ENCODE data around the gene USP20.
"Not testable (repeated sequence)": the region's sequence is repeated elsewhere in the genome, so short reads cannot be mapped to it uniquely, and the experiment has no call there.

The USP20 gene
- total RNA-seq: 71.9 to 176 reads per million in 2 experiments

GRCh38 chr9:129835128-129835859, at the start of gene USP20, which contains the start of gene C9orf78:
TSS of gene USP20 (plus strand) at chr9:129835458. CDS start at chr9:129852556, 17,098 bp downstream.
TSS of gene C9orf78 (minus strand) at chr9:129835275. CDS start at chr9:129835221, 54 bp downstream.
- peak; percentile 96 for DNase-seq (ENCODE audit: low read depth)

GRCh38 chr9:129785866-129786265, 49.4 kb upstream of the USP20 start:
- DNase-seq (ENCODE audit: low read depth): no peak

GRCh38 chr9:129786481-129786880, 48.8 kb upstream of the USP20 start:
- DNase-seq (ENCODE audit: low read depth): no peak

GRCh38 chr9:129794549-129794948, 40.7 kb upstream of the USP20 start:
- DNase-seq (ENCODE audit: low read depth): no peak

- not testable (repeated sequence) for DNase-seq (ENCODE audit: low read depth)
Observed at GRCh38 chr9:129796029-129796428, 39.2 kb upstream of the USP20 start.

GRCh38 chr9:129798973-129799372, 36.3 kb upstream of the USP20 start:
- DNase-seq (ENCODE audit: low read depth): no peak

- DNase-seq (ENCODE audit: low read depth): no peak
Observed at GRCh38 chr9:129801504-129801903, 33.8 kb upstream of the USP20 start.

- peak; percentile 90 for DNase-seq (ENCODE audit: low read depth)
Observed at GRCh38 chr9:129802833-129803675, 32.2 kb upstream of the USP20 start, which contains the start of gene TOR1B. TSS of gene TOR1B (plus strand) at chr9:129803184. CDS start at chr9:129803213, 29 bp downstream.

- DNase-seq (ENCODE audit: low read depth): no peak
Observed at GRCh38 chr9:129803676-129804060, 31.6 kb upstream of the USP20 start.

GRCh38 chr9:129806061-129806460, 29.2 kb upstream of the USP20 start:
- no peak for DNase-seq (ENCODE audit: low read depth)

- DNase-seq (ENCODE audit: low read depth): no peak
Observed at GRCh38 chr9:129809346-129809745, 25.9 kb upstream of the USP20 start.

GRCh38 chr9:129810116-129810515, 25.1 kb upstream of the USP20 start:
- no peak for DNase-seq (ENCODE audit: low read depth)

GRCh38 chr9:129810788-129811187, 24.5 kb upstream of the USP20 start:
- no peak for DNase-seq (ENCODE audit: low read depth)

- DNase-seq (ENCODE audit: low read depth): no peak
Observed at GRCh38 chr9:129811967-129812363, 23.3 kb upstream of the USP20 start.

- DNase-seq (ENCODE audit: low read depth): no peak
Observed at GRCh38 chr9:129812385-129812784, 22.9 kb upstream of the USP20 start.

- no peak for DNase-seq (ENCODE audit: low read depth)
Observed at GRCh38 chr9:129813661-129814060, 21.6 kb upstream of the USP20 start.

GRCh38 chr9:129814432-129815223, 20.6 kb upstream of the USP20 start:
- no peak for DNase-seq (ENCODE audit: low read depth)

GRCh38 chr9:129815278-129815677, 20.0 kb upstream of the USP20 start:
- no peak for DNase-seq (ENCODE audit: low read depth)

- DNase-seq (ENCODE audit: low read depth): no peak
Observed at GRCh38 chr9:129816501-129817435, 18.5 kb upstream of the USP20 start.

- DNase-seq (ENCODE audit: low read depth): no peak
Observed at GRCh38 chr9:129822898-129823541, 12.2 kb upstream of the USP20 start.

Data from T follicular helper cell (primary cell).